Testis (tissue), 2 donors: ENCODE results near the gene TMEM63A.

Experiments used
- POLR2A ChIP-seq: fragments of 450-650 bp; IDR thresholded peaks from one replicate; pipeline ENCODE4 v1.6.1; 2017; ENCODE audit warnings: antibody characterized with exemption, mild to moderate bottlenecking, moderate library complexity
- TF ChIP-seq, protein P1 (sequence below), 3 experiments: fragments of 450-650 bp in 2 of 3; fragments of 200-600 bp in 1 of 3; sonication (generic) in 1 of 3; IDR thresholded peaks; one replicate each; pipeline ENCODE4 v1.5.1; 2016 to 2019; ENCODE audit warnings: antibody characterized with exemption in 3 of 3, mild to moderate bottlenecking in 2 of 3, moderate library complexity in 1 of 3

DNA sequence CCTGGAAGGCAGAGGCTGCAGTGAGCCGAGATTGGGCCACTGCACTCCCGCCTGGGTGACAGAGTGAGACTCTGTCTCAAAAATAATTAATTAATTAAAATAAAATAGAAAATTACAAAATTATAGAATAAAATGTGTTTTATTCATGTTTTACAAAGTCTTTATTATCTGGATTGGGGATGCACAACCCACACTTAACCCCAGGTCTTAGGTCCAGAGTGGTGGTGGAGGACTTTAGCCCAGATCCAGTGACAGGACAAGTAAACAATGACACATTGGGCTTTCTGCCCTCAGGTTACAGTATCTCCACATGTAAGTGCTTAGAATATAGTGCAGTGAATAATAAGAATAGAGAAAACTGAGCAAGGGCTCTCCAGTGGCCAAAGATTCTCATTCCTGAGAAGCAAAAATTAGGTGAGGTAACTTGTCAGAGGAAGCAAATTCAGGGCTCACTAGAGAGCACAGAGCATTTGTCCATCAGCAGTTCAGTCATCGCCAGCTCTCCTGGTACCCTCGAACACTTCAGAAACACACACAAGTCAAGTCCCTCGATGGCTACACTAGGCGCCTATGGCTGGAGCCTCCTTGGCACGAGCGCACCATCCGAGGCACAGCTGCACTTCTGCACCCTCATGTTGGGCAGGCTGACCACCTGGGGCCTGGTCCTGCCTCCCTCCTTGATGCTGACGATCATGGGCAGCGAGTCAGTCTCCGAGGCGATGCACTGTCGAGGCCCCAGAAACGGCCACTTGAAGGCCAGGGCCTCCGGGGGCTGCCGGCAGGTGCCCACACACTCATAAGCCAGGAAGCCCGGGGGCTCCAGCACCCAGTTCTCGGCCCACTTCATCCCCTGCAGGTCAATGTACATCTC is 4.2 kb upstream of the TMEM63A start:
- no peak for TF ChIP-seq POLR2A
- TF ChIP-seq, protein P1, sequence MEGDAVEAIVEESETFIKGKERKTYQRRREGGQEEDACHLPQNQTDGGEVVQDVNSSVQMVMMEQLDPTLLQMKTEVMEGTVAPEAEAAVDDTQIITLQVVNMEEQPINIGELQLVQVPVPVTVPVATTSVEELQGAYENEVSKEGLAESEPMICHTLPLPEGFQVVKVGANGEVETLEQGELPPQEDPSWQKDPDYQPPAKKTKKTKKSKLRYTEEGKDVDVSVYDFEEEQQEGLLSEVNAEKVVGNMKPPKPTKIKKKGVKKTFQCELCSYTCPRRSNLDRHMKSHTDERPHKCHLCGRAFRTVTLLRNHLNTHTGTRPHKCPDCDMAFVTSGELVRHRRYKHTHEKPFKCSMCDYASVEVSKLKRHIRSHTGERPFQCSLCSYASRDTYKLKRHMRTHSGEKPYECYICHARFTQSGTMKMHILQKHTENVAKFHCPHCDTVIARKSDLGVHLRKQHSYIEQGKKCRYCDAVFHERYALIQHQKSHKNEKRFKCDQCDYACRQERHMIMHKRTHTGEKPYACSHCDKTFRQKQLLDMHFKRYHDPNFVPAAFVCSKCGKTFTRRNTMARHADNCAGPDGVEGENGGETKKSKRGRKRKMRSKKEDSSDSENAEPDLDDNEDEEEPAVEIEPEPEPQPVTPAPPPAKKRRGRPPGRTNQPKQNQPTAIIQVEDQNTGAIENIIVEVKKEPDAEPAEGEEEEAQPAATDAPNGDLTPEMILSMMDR (IDR thresholded peaks at IDR 0.05), result no peak
